IPS-18c (cell line): ENCODE data around the gene SAMD14.

ENCODE experiments used
- H3K4me3 ChIP-seq: 2 replicates; pipeline ENCODE4 v1.7.0; 2013; ENCODE audit warnings: low read depth, mild to moderate bottlenecking, low read length, moderate library complexity; ENCODE audit not compliant: insufficient read depth
- H3K9me3 ChIP-seq: one replicate; pipeline ENCODE4 v1.6.1; 2013; ENCODE audit warnings: mild to moderate bottlenecking, low read length, moderate library complexity; ENCODE audit not compliant: control insufficient read depth, insufficient read depth

SAMD14 gene

DNA sequence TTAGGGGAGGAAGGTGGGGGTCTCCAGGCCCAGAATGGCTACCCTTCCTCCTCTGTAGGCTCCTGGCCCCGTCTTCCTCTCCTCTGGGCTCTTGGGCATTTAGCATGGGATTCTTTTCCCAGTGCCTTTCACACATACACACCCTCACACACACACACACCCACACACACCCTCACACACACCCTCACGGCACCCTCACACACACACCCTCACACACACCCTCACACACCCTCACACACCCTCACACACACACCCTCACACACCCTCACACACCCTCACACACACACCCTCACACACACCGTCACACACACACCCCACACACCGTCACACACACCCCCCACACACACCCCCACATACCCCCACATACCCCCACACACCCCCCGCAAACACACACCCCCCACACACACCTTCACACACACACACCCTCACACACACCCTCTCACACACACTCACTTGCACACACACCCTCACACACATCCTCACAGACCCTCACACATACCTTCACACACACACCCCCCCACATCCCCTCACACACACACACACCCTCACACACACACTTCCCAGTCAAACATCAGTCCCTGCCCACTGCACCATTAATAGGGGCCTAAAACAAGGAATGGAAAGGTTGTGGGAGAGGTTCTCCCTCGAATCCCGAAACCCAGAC is 36.7 kb upstream of the SAMD14 start:
- Histone ChIP-seq H3K9me3 (no peaks in the 10 kb centered on the region), H3K4me3 (no peak overlapping the region)

- Histone ChIP-seq H3K9me3 (no peaks in the 10 kb centered on the region), H3K4me3 (no peak within 1 kb of the TSS)
These were observed 36.0 kb upstream of the SAMD14 start, which contains the start of gene SGCA for GRCh38 chr17:50165867-50166517. TSS of gene SGCA (plus strand) at chr17:50166005. CDS start at chr17:50166041, 36 bp downstream.

- H3K4me3 ChIP-seq = no peak overlapping the region
- H3K9me3 ChIP-seq = no peaks in the 10 kb centered on the region
These were observed 35.5 kb upstream of the SAMD14 start for GRCh38 chr17:50165466-50165865.

- no peaks in the 10 kb centered on the region for H3K9me3 ChIP-seq
- no peak overlapping the region for H3K4me3 ChIP-seq
These were observed 35.1 kb upstream of the SAMD14 start for GRCh38 chr17:50165066-50165465.

DNA sequence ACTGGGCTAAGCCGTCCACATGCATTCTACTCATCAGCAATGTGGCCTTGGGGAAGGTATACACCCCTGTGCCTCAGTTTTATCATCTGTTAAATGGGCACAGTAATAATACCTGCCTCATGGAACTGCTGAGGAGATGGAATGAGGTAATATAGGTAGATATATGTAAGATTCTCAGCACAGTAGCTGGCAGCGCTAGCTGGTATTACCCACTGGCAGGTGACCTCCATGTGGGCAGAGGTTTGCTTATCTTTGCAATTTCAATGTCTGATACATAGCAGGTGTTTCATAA is 34.7 kb upstream of the SAMD14 start:
- no peaks in the 10 kb centered on the region for H3K9me3 ChIP-seq
- no peak overlapping the region for H3K4me3 ChIP-seq

DNA sequence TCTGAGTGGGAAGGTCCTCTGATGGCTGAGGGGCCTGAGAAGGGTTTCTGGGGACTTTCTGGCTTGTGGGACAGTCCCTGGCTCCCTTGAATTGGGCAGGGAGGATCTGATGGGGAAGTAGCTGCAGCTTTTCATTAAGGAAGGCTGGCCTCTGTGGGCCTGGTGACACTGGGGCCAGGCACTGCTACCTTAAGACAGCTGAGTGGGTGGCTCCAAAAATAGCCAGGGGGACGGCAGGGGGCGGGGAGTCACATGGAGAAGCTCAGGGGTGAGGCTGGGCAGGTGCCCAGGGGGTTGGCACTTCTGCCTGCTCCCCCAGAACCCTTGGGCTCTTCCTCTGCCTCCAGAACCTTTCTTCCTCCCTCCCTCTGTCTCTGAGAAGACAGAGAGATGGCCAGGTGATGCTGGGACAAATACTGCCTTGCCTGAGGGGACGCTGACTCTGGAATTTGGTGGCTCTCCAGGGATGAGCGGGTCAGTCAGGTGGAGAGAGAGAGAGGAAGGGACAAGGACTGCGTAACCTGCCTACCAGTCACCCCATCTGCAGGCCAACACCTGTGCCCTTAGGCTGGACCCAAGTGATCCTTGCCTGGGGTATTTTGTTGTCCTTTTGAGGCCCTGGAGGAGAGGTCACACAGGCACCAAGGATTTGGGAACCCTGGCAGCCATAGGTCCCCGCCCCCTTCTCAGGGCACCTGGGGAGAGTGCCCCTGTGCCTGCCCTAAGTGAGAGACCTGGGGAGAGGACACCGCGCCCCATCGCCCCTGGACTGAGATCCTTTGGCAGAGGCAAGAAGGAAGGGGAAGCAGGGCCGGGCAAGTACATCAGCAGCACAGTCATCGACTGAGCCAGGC is 34.1 kb upstream of the SAMD14 start:
- Histone ChIP-seq H3K9me3 (no peaks in the 10 kb centered on the region), H3K4me3 (no peak overlapping the region)

DNA sequence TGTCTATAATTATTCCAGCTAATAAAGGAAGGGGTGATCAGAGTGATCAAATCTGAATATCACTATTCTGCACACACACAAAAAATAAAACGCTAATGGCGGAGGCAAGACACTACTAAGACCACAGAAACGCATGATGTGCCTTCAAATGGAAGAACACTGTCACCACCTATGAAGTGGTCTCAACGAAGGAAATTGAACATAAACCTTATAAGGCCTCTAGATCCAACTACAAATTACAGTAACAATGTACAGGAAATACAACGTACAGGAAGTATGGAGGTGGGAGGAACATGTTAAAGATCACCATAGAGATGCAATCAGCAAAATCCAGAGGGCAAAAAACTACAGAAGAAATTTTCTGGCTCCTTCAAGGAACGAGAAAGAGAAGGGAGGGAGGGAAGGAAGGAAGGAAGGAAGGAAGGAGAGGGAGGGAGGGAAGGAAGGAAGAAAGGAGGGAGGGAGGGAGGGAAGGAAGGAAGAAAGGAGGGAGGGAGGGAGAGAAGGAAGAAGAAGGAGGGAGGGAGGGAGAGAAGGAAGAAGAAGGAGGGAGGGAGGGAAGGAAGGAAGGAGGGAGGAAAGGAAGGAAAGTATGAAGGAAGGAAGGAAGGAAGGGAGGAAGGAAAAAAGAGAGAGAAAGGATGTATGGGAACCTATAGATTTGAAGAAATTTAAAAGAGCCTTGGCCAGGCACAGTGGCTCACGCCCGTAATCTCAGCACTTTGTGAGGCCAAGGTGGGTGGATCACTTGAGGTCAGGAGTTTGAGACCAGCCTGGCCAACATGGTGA is 32.7 kb upstream of the SAMD14 start:
- Histone ChIP-seq H3K4me3 (no peak overlapping the region), H3K9me3 (no peaks in the 10 kb centered on the region)

DNA sequence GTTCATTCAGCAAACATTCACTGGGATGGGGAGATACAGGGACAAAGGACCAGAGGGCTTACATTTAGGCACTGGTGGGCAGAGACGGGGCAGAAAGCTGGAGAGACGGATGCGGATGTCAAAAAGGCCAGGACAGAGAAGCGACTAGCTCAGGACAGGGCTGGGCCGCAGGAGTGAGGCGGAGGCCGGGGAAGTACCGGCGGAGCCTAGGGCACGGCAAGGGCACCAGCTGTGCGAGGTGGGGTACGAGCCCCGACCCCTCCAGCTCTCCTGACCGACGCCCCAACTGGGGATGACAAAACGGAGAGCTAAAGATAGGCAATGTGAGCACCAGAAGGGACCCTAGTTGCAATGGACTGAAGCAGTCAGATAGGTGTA is 31.9 kb upstream of the SAMD14 start:
- Histone ChIP-seq H3K4me3 (no peak overlapping the region; the same call in 1 of the 2 replicates), H3K9me3 (no peaks in the 10 kb centered on the region)

DNA sequence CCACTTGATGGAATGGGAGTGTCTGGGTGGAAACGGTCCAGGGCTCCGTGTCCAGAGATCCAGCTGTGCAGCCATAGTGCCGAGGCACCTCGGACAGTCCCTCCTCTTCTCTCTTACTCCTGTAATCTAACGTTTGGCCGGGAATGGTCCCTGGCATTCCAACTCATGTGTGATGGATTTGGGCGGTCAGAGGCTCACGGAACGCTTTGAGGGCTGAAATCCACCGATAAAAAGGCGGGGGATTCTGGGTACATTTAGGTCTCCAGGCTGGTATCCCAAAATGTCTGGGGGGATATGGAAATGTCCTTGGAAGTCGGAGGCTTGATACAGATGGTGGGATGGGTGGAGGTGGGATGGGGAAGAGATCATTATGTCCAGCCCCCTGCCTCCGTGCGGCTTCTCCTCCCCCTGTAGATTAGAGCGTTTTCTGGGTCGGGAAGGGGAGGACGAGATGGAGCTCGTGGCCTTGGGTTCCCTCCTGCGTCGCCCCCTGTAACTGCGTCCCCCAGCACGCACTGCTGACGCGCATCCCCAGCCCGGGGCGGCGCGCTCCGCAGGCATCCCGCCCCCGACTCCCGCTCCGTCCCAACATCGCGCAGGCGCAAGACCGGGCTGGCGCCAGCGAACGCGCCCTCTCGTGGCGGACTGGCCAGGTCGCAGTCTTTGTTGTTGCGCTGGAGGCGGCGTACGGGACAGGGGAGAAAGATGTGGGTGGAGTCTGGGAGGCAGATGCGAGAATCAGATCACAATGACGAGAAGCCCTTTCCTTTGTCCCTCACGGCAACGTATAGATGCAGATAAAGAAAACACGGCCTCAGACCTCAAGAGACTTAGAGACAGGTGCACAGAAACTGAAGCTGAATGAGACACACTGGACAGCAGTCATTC is 31.3 kb upstream of the SAMD14 start:
- peak overlapping the region; percentile 42 for H3K4me3 ChIP-seq
- H3K9me3 ChIP-seq = no peaks in the 10 kb centered on the region

- Histone ChIP-seq H3K9me3 (no peaks in the 10 kb centered on the region), H3K4me3 (no peak overlapping the region)
These were observed 27.9 kb upstream of the SAMD14 start for GRCh38 chr17:50157891-50158290.

GRCh38 chr17:50155115-50155819 is 25.3 kb upstream of the SAMD14 start:
- H3K9me3 ChIP-seq = no peaks in the 10 kb centered on the region
- H3K4me3 ChIP-seq = no peak overlapping the region

GRCh38 chr17:50154604-50155003 is 24.6 kb upstream of the SAMD14 start:
- no peak overlapping the region for H3K4me3 ChIP-seq
- H3K9me3 ChIP-seq = no peaks in the 10 kb centered on the region

- Histone ChIP-seq H3K9me3 (no peaks in the 10 kb centered on the region), H3K4me3 (no peak overlapping the region)
These were observed 24.0 kb upstream of the SAMD14 start for GRCh38 chr17:50153650-50154575.

DNA sequence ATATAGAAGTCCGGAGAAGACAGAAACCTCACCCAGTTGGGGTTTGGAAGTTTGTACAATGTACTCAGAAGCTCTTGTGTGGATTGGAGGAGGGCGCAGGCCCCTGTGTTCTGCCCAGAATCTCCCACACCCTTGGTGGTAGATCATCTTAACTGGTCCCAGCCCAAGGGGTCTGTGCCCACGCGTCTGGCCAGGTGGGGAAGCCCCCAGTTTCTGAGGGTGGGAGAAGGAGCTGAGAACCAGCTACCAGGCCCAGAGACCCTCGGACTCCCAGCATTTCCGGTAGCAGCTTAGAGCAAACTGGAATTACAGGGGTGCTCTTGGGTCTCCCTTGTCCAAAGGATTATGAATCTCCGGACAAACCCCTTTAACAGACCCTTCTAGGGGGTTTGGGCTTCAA is 22.8 kb upstream of the SAMD14 start:
- Histone ChIP-seq H3K9me3 (no peaks in the 10 kb centered on the region), H3K4me3 (no peak overlapping the region)

GRCh38 chr17:50151937-50152547 is 22.1 kb upstream of the SAMD14 start:
- Histone ChIP-seq H3K9me3 (no peaks in the 10 kb centered on the region), H3K4me3 (peak overlapping the region; percentile 50; the same call in 1 of the 2 replicates)
